Activated CD4-positive, alpha-beta T cell treated with anti-CD3 and anti-CD28 coated beads, Interleukin-2, Interleukin-6, amounts not matched to agents 100 ng/mL and 50 ng/mL, durations not matched to agents 16 hours and 8 hours (primary cell): ENCODE data around the gene NOVA2.

Experiments
- DNase-seq: peaks from one replicate; pipeline ENCODE4 v3.0.0-alpha.2; 2020

The NOVA2 gene, protein sequence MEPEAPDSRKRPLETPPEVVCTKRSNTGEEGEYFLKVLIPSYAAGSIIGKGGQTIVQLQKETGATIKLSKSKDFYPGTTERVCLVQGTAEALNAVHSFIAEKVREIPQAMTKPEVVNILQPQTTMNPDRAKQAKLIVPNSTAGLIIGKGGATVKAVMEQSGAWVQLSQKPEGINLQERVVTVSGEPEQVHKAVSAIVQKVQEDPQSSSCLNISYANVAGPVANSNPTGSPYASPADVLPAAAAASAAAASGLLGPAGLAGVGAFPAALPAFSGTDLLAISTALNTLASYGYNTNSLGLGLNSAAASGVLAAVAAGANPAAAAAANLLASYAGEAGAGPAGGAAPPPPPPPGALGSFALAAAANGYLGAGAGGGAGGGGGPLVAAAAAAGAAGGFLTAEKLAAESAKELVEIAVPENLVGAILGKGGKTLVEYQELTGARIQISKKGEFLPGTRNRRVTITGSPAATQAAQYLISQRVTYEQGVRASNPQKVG

GRCh38 chr19:45973553-45974338 is at the start of gene NOVA2:
Gene NOVA2 (minus strand): TSS chr19:45973865. CDS start chr19:45973351, 514 bp downstream.
- DNase-seq: peak; percentile 71

DNA sequence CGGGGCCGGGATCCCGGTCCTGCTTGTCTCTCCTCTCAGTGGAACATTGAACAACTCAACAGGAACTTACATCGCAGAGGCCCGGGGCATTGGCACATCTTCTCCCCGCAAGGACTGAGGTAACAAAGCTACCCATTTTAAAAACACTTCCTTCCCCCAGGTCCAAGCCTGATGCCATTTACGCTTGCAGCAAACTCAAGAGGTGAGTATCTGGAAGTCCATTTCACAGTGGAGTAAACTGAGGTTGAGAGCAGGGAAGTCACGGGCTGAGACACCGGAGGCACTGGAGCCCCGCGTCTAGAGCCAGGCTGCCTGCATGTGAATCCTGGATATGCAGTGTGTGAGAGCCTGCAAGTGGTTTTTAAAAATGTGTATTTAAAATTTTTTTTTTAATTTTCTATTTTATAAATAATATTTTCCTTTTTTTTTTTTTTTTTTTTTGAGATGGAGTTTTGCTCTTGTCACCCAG is 49.7 kb upstream of the NOVA2 start:
- DNase-seq: no peak

DNA sequence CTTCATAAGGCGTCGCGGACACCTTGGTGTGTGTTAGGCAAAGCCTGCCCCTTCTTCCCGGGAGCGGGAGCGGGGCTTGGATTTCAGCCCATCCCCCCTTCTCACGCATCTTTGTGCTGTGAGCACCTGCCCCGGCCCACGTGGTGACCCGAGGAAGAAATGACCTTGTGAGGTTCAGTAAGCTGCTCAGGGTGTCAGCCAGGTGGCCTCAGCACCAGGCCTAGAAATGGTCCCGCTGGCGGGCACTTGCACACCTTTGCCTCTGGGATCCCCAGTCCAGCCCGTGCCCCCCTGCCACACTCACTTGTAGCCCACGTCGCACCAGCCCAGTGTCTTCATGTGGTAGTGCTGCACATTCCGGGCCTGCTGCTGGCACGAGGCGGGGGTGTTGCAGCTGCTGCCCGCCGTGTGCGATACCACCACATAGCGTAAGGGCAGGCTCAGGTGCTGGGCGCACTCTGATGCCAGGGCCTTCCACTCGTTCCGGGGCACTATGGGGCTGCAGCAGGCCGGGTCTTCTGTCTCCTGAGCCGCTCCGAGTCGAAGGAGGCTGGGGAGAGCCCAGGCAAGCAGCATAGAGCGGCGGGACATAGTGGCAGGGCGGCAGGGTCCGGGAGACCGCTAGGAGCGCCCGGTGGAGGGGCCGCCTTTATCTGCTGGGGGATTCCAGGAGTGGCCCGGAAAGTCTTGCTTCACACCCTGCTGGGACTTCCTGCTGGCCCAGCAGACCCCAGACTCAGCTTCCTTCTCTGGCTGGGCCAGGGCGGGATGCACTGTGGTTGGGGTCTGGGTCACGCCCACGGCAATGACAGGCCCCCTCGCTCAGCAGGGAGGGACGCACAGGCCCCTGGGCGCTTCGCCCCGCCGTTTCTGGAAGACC is 49.0 kb upstream of the NOVA2 start, which contains the start of gene PGLYRP1:
Gene PGLYRP1 (minus strand): TSS at position 623 of the 880 bp plus-strand sequence. CDS start 32 bp downstream, at position 591.
- DNase-seq: no peak

DNA sequence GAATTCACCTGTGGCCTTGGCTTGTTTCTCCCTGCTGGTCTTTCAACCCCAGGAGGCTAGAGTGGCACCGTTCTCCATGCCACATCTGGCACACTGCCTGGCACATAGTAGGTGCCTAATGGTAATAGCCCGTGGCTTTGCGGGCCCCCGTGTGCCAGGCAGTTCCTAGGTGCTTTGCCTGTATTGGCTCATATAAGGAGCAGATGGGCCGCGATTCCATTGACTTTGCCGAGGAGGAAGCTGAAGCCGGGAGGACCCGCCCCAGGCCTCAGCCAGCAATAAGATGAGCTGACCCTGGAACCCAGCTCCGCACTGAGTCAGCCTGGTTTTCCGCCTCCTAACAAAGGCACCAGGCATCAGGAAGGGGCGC is 48.4 kb upstream of the NOVA2 start:
- DNase-seq: no peak

- DNase-seq: no peak
These were observed 47.9 kb upstream of the NOVA2 start for GRCh38 chr19:46021531-46022041.

DNA sequence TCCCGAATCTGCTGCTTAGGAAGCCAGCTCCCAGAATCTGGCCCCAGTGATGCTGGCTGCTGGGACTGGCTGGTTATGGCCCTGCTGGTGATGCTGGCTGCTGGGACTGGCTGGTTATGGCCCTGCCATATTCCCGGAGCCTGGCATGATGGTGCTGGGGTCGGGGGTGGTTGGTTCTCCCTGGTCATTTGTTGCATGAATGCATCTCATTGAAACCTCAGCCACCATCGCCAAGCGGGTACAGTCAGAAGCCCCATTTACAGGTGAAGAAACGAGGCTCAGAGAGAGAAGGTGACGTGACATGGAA is 47.1 kb upstream of the NOVA2 start:
- no peak for DNase-seq

GRCh38 chr19:46019270-46019669 is 45.6 kb upstream of the NOVA2 start:
- DNase-seq: no peak

GRCh38 chr19:46018729-46019251 is 45.1 kb upstream of the NOVA2 start:
- DNase-seq: no peak

- no peak for DNase-seq
These were observed 44.4 kb upstream of the NOVA2 start for GRCh38 chr19:46017874-46018675.

DNA sequence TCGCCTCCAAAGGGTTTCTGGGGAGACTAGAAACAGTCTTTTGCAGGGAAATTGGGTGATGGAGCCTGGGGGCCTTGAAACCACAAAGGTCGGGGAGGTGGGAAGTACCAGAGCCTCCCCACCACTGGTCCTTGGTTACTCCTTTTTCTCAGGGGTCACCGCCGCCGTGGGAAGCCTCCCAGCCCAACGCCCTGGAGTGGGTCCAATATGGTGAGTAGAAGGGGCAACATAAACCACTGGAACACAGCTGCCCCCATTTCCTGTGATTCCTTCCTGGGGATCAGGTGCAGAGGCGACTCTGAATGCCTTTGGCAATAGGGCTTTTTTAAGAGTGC is 43.4 kb upstream of the NOVA2 start:
- no peak for DNase-seq

GRCh38 chr19:46016426-46017094 is 42.9 kb upstream of the NOVA2 start:
- DNase-seq: peak; percentile 86

DNA sequence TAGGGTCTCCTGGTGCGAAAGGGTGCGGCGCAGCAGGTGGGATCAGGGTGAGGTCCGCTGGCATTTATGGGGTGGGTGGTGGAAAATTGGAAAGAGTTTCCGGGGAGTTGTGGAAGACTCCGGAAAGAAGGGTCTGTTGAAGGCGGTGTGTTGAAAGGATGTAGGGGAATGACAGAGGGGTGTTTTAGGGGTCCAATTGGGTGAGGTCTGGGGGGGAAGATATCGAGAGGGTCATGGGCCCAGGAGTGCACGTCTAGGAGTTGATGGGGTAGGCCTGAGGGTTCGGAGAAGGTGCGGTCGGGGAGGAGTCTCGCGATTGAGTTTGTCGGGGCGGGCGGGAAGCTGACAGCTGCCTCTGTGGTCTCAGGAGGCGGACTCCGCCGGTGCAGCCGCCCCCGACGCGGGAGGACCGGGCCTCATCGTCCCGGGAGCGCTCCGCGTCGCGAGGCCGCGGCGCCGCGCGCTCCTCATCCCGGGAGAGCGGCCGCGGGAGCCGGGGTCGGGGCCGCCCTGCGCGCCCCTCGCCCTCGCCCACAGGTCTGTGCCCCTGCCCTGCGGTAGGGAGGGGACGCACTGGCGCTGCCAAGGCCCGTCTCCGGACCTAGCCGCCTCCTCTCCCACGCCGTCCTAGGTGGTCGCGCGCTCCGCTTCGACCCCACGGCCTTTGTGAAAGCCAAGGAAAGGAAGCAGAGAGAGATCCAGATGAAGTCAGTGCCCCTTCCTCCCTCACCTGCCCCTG is 42.2 kb upstream of the NOVA2 start:
- peak; percentile 33 for DNase-seq

DNA sequence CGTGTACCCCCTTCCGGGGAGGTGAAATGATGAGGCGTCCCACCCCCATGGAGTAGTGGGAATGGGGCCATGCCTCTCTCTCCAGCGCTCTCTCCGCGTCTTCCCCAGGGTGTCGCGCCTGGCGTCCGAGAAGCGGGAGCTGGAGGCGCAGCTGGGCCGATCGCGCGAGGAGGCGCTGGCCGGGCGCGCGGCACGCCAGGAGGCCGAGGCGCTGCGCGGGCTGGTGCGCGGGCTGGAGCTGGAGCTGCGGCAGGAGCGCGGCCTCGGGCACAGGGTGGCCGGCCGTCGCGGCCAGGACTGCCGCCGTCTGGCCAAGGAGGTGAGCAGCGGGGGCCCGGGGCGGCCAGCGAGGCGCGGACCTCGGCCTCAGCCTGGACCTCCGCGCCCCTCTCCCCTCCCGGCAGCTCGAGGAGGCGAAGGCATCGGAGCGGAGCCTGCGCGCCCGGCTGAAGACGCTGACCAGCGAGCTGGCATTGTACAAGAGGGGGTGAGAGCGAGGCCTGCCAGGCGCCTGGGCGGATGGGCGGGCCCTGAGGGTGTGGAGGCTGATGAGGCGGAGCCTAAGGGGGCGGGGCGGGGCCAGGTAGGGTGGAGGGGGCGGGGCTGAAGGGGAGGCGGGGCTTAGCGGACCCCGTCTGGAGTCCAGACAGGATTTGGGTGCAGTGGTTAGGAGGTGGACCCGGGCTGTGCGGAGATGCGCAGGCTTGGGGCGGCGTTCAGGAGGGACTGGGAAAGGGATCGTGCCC is 41.4 kb upstream of the NOVA2 start:
- DNase-seq: peak; percentile 67

DNA sequence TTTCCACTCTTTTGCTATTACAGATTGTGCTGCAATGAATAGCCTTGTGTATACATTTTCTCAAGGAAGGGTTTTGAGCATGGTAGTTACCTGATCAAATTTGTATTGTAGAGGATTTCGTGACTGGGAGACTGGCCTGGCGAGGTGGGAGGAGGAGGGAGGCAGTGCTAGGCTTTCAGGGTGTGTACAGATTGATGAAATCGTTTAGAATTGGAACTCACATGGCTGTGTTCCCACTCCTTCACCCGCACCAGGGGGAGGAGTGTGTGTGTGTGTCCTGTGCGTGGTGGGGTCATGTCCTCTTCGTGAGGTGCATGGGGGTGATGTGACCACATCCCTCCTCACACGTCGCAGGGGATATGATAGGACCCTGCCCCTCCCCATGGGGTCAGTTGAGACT is 40.9 kb upstream of the NOVA2 start:
- DNase-seq: no peak

GRCh38 chr19:46009530-46010510 is 36.2 kb upstream of the NOVA2 start:
- DNase-seq: peak; percentile 74

- DNase-seq: no peak
These were observed 32.7 kb upstream of the NOVA2 start for GRCh38 chr19:46006411-46006810.

DNA sequence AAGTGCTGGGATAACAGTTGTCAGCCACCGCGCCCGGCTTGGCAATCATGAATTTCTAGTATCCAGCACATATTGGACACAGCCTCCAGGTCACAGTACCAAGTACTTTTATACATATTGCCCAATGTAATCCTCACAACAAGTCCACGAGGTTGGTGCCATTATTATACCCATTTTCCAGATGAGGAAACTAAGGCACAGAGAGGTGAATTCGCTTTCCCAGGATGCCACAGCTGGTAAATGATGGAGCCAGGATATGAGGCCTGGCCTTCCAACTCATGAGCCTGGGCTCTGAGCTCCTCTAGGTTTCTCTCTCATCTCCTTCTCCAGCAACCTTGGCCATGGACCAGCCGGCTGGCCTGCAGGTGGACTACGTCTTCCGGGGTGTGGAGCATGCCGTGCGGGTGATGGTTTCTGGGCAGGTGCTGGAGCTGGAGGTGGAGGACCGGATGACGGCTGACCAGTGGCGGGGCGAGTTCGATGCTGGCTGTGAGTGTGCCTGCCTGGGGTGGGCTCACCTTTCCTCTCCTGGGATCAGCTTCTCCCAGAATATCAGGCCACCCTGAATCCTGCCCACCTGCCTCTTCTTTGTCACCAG is 29.1 kb upstream of the NOVA2 start:
- no peak for DNase-seq
